ENCODE measurements around the gene TNIK.

TNIK gene

DNA sequence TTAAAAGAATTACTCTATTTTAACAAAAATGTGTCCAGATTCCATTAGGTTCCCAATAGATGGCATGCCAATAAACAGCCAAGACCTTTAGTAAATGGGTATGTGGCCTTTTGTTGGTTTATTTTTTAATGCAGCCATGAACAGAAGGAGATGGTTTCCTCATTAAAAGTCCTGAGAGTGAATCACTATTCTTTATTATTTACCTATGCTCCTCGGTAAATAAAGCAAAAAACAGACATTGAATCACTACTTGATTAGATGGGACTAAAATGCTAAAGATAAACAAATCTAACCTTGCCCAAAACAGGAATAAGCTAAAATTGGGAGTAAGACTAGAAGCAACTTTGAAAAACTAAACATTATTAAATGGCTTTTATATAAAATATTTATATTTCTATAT, 94.2 kb downstream of the TNIK start:
- in situ Hi-C loops (cut with MboI; ENCODE audit: low sequenced_read_pairs), result no loop called here

DNA sequence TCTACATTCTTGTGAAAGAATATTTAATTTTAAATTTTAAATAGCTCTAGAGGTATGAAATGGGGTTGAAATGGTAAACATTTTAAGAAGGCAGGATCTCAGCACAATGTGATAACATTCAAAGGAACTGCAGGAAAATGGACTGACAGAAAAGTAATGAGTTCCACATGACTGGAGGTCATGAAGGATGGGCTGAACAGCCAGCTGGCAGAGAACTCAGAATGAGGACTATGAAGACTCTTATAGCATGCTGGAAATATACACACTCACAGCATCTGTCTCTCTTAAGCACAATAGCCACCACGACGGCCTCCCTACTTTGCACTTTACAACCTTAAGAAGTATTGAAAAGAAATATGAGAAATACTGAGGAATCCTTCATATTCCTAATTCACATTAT, 94.7 kb downstream of the TNIK start:
- in situ Hi-C loops (cut with MboI; ENCODE audit: low sequenced_read_pairs), result no loop called here

DNA sequence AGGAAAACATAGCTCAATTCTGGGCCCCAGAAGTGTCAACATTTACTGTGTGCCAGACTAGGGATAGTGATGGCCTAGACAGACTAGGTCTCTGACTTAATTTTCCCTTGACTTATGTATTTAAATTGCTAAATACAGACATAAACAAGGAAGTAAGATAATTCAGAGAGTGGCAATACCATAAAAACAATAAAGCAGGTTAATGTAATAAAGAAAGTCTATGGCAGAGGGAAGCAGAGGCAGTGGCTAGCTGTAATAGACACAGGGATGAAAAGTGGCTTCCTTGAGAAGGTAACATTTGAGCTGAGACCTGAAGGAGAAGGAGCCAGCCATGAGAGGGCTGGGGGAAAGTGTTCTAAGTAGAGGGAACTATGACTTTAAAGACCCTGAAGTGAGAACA, 95.7 kb downstream of the TNIK start:
- in situ Hi-C loops (cut with MboI; ENCODE audit: low sequenced_read_pairs), result no loop called here

DNA sequence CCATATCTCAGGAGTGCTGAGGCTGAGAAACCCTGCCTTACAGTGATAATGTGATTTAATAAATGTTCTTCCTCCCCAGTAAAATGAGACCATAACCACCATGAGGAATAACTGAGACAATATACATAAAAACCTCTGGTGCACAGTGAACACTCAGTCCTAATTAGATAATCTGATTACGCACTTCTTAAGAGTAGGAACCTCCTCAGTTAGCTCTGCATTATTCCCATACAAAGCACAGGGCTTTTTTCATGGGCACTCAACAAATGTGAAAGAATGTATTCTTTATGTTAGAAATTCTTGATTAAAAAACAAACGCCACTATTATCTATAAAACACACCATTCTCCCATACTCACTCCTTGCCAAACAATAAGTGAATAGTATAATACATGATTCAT, 97.0 kb downstream of the TNIK start:
- in situ Hi-C loops (cut with MboI; ENCODE audit: low sequenced_read_pairs), result no loop called here

DNA sequence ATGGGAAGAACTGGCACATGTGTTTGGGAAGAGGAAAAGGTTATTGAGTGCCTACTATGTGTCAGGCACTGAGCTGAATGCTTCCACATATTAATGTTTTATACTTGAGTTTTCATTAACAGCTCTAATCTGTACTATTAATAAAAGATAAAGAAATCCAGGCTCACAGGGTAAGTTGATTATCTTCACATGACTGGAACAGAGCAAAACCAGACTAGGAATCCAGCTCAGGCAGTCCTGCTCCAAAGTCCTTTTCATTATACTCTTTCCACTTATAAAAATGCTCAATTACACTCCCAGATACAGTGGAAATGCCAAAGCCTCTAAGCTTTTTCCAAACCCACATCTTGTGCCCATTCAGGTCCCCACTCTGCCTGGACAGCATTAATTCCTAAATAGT, 97.6 kb downstream of the TNIK start:
- in situ Hi-C loops (cut with MboI; ENCODE audit: low sequenced_read_pairs), result no loop called here

DNA sequence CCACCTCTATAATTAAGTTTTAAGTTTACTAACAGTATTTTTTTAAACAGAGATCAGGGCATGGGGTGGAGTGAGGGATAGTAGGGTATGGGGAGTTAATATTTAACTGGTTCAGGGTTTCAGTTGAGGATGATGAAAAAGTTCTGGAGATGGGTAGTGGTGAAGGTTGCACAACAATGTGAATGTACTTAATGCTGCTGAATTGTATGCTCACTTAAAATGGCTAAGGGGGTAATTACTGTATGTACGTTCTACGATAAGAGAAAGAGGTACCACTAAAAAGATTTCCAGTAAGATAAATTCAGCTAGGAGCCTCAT, 101.4 kb downstream of the TNIK start:
- in situ Hi-C loops (cut with MboI; ENCODE audit: low sequenced_read_pairs), result no loop called here

DNA sequence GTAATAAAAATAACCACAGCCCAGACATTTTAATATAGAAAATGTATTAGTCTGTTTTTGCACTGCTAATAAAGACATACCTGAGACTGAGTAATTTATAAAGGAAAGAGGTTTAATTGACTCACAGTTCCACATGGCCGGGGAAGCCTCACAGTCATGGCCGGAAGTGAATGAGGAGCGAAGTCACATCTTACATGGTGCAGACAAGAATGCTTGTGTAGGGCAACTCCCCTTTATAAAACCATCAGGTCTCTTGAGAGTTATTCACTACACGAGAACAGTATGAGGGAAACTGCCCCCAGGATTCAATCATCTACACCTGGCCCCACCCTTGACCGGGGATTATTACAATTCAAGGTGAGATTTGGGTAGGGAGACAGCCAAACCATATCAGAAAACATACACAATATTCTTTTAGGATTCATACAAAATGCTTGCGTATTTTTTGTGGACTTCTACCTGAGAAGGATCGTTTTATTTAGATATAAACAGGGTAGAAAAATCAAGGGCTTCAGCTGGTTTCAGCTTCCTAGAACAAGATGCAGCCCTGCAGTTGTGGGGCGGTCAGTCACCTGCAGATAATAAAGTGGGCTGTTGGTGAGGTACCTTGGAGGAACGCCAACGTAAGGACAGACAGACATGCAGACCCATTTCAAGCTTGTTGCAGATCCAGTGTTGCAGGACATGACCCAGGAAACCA, 101.9 kb downstream of the TNIK start:
- in situ Hi-C loops (cut with MboI; ENCODE audit: low sequenced_read_pairs), result no loop called here

DNA sequence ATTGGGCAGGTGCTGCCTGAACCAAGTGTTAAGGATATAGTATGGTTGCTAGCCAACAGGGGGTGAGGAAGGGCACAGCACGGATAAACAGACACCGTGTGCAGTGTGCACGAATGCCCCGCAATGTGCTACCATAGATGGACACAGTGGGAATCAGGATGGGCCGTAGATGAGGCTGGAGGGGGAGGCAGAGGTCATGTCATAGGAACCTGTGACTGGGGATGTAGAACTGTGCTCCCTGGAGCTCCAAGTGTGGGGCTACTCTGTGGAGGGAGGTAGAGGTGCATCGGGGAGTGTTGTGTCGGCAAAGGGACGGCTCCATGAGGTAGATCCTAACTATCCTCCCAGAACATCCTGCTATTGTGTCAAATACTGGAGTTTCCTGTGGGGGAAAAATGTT, 102.5 kb downstream of the TNIK start:
- in situ Hi-C loops (cut with MboI; ENCODE audit: low sequenced_read_pairs), result no loop called here

DNA sequence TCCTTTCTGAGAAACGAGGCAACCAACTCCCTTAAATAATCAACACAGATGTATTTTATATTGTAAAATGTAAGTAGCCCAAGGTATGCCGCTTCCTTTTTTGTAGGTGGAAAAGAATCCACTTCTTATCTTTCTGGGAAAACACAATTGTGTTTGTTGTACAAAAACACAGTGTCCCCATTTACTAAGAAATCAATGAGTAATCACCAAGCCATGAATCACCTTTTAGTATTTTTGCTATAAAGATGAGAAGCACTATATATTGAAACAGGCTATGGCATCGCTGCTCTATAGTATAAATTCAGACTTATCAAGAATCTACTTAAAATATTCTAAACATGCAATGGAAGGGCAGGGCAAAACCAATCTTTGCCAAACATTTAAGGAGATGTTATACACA, 104.0 kb downstream of the TNIK start:
- in situ Hi-C loops (cut with MboI; ENCODE audit: low sequenced_read_pairs), result no loop called here

DNA sequence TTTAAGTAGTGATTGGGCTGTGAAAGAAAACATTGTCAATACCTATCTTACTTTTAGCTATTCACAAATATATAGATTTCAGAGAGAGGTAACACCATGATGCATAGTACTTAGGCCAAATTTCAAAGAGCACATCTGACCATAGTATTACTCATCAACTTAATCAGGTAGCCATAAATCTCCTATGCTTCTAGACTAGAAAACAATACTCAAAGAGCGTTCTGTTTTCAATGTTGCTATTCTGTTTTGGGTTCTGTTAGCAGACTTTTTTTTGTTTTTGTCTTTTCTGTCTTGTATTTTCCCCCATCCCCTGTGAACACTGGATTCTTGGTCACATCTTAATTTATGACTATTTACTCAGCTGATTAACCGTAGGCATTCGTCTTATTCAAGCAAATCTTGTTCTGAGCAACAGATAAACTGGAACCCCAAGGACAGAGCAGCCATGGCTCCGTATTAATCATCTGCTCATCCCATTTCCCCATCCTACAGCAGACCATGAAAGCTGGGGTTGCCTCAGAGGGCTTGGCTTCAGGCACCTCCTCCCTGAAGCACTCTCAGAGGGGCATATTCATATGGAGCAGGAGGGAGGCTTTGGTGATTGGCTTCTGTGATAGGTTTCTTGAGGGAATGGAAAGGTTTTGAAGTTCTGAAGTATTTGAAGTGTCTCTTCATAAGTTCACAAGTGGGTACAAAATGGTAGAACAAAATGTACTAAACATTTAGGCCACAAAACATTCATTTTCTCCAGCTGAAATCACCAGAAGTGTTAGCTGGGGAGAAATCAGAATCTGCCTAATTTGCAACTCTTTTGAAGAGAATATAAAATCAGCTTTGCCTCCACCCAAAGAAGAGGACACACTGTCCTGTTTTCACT, 105.3 kb downstream of the TNIK start:
- in situ Hi-C loops (cut with MboI; ENCODE audit: low sequenced_read_pairs), result no loop called here

DNA sequence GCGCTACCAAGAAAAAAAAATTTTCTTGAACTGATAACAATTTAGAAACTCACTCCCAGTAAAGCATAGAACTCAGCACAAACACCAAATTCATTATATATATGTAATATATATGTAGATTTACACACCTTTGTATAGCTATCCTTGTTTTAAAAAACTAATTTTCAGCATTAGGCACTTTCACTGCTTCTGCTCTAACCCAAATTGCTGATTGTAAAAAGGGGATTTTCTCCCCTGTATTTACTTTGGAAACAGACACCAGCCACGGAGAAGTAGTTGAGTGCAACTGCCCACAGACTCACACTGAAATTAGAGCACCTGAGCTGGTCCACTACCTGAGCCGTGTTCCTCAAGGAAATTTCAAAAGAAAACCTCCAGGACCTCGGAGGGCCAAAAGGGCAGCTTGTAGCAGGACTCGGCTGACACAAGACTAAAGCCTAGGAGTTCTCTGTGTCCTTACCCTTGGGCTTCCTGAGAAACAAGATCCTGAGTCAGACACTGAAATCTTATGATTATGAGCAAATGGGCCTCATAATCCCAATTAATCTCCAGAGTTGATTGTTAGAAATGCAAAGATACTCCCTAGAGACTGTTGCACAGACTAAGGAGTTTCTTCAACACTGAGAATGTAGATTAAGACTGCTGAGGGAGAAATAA, 106.0 kb downstream of the TNIK start:
- in situ Hi-C loops (cut with MboI; ENCODE audit: low sequenced_read_pairs), result no loop called here

DNA sequence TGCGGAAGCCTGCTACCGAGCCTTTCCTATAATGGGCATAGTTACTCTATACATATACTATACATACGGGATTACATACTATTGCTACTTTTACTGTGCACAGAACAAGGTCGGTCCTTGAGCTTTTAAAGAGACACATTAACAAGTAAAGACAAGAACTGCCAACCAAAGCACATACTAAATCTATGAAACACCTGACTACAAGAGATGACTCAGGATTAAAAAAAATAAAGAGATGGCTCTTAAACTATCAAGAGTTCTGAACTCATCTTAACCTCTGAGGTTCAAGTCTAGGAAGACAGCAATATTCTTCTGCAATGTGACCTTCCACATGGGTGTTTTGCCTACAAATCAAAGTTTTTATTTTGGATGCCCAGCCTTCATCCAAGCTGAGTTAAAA, 106.8 kb downstream of the TNIK start:
- in situ Hi-C loops (cut with MboI; ENCODE audit: low sequenced_read_pairs), result no loop called here

DNA sequence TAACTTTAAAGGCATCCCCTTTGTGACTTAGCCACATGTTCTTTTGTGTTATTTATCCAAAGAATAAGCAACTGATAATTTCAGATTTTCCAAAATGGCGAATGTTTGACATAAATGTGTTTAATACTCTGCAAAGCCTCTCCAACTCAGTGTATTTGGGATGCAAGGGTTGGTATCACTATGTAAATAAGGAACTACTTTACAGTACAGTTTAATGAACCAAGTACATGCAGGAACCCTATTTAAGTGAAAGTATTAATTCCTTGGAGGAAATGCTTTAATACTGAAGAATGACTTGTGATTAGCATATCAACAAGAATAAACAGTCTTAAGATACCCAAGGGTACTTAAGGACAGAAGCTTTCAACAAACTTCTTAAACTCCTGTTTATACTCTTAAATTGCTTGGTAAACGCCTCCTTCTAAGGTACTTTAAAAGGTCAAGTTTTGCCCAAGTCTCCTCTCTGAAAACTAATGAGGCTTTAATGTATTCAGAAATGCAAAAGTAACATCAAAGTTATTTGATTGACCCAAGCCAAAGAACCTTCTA, 107.7 kb downstream of the TNIK start:
- in situ Hi-C loops (cut with MboI; ENCODE audit: low sequenced_read_pairs), result no loop called here

DNA sequence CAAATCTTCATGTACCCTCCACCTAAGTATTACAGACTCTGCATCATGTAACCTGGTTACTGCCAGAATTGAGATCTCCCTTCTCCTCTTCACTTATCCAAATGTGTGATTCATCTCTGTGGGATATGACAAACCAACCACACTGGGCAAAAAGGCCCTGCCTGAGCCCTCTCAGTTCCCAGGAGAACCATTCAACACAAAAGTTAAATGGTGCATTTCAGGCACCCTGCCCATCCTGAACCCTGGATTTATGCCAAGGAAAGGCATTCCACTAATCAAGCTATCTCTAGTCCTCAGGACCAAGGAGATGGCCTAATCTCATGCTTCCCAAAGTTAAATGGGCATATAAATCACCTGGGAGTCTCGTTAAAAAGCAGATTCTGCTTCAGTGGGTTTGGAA, 108.5 kb downstream of the TNIK start:
- in situ Hi-C loops (cut with MboI; ENCODE audit: low sequenced_read_pairs), result no loop called here

DNA sequence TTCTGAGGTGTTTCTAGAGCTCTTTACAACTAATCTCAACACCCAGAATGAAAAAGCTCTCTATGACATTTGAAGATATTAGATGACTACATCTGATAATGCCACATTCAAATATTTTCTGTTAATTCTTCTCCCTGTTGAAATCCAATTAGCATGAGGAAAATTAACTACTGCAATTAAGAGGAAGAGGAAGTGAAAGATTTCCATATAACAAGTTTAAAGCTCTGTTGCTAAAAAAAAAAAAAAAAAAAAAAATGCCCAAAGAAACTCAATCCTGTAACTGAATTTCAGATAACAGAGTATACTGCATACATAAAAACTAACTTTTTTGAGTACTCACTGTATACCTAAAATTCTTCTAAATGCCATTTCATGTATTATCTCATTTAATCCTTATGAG, 109.8 kb downstream of the TNIK start:
- in situ Hi-C loops (cut with MboI; ENCODE audit: low sequenced_read_pairs), result no loop called here

DNA sequence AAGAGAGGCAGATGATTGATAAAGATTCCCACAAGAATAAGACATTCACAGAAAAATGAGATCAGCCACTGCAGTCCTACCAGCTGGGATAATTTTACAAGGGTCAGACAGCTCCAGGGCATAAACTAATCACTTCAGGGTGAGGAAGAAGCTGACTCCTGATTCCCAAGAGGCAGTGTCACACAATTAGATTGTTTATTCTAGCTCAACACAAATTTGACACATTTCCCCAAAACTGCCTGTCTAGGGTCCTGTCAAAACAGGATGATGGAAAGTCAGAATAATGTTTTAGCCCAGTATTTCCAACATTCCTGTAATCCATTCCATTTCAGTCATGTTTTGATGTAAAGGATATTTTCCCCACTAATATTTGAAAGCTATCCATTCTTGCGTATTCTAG, 110.8 kb downstream of the TNIK start:
- in situ Hi-C loops (cut with MboI; ENCODE audit: low sequenced_read_pairs), result no loop called here

DNA sequence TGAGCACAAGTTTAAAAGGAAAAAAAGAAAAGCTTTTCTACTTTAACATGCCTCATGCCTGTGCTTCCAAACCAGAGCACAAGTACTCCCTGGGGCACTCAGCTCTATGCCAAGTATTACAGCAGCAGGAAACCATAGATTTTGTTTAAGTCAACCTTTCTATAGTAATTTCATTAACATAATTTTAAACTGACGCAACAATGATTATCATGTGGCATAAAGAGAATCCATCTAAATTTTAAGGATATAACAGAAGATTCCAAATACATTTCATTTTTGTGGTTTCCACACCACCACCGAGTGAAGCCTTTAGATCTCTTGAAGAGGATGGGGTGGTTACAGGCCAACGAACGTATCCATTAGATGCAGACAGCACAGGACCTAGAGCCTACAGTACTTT, 112.1 kb downstream of the TNIK start:
- in situ Hi-C loops (cut with MboI; ENCODE audit: low sequenced_read_pairs), result no loop called here

DNA sequence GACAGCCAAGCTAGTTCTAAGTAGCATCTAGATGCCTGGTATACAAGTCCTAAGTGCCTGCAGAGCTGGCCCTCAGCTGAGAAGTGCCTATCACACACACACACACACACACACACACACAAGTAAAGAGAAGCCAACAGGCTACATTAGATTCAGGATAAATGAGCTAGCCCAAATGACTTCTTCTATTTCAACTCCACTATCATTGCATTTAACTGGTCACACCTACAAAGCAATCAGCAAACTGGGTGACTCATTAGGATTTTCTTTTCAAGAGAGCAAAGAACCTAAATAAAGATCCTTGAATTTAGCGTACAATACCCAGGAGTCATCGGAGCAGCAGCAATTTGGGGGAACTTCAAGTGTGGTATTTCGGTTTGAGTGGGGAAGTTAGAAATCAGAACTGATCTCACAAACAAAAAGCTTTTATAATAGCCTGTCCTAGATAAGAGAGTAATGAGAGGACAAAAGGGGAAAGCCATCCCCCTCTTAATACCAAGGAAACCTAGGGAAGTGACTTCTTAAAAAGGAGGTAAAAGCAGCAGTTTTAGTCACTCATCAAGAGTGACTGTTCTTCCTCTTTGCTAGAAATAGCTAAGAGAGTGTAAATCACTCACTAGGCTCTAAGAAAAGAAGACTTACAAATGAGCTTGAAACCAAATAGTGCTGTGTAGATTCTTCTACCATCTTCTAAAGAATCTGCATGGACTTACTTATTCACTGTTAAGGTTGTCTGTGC, 112.7 kb downstream of the TNIK start:
- in situ Hi-C loops (cut with MboI; ENCODE audit: low sequenced_read_pairs), result no loop called here

DNA sequence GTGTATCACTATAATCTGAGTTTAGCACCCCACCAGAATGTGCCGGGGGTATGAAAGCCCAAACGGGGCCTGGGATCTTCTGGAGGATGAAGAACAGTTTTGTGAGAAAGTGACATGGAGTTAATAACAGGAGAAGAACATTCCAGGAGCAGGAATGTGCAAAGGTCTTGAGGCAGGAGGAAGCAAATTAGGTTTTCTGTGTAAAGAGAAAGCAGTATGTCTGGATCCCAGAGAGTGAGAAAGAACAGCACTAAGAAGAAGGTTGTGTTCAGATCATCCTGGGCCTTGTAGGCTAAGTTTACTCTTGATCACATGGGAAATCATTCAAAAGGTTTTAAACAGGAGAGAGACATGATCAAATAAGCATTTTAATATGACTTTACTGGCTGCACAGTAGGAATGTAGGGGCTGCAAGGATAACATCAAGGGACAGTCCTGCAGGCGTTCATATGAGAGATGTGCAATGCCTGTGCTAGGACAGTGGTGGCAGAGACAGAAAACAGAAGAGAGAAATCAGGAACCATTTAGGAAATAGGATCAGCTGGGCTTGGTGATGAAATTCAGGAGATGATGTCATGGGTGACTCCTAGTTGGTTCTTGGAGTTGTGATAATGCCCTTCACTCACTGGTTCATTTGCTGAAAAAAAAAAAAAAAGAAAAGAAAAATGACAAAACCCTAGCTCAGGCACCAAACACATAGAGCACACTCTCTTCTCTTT, 113.5 kb downstream of the TNIK start:
- in situ Hi-C loops (cut with MboI; ENCODE audit: low sequenced_read_pairs), result no loop called here

DNA sequence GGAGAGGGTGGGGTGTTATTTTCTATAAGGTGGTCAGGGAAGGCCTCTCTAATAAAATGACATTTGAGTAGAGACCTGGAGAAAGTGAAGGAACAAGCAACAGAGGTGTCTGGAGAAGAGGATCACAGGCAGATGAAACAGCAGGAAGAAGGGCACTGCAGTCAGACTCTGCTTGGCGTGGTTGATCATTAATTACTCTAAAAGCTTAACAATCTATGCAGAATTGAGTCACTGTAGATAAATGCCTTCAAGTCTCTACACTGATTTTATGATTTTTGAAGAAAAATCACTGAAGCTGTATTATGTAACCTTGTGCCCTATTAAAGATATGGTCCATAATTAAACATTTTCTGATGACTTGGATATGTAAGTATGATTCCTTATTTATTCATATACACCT, 114.2 kb downstream of the TNIK start:
- in situ Hi-C loops (cut with MboI; ENCODE audit: low sequenced_read_pairs), result no loop called here
